Middle frontal gyrus (tissue), 1 donor: ENCODE measurements around the gene RMND1.
"Not testable (repeated sequence)": the region's sequence is repeated elsewhere in the genome, so short reads cannot be mapped to it uniquely, and the experiment has no call there.

Source experiments
- DNase-seq: peaks from one replicate; pipeline ENCODE4 v3.0.0-alpha.2; 2015; ENCODE audit warnings: low spot score; ENCODE audit errors: extremely low spot score

RMND1 gene

GRCh38 chr6:151387175-151387970 is 64.6 kb downstream of the RMND1 start:
- DNase-seq = no peak

- no peak for DNase-seq
Observed at GRCh38 chr6:151385177-151385576, 66.7 kb downstream of the RMND1 start.

GRCh38 chr6:151384151-151384550 is 67.8 kb downstream of the RMND1 start:
- DNase-seq = no peak

GRCh38 chr6:151382631-151383030 is 69.3 kb downstream of the RMND1 start:
- DNase-seq = not testable (repeated sequence)

- no peak for DNase-seq
Observed at GRCh38 chr6:151381722-151382121, 70.2 kb downstream of the RMND1 start.

- DNase-seq = no peak
Observed at GRCh38 chr6:151380848-151381205, 71.1 kb downstream of the RMND1 start.

GRCh38 chr6:151379933-151380847 is 71.7 kb downstream of the RMND1 start:
- no peak for DNase-seq

- DNase-seq = no peak
Observed at GRCh38 chr6:151377095-151377494, 74.8 kb downstream of the RMND1 start.

GRCh38 chr6:151376440-151376839 is 75.5 kb downstream of the RMND1 start:
- no peak for DNase-seq

- no peak for DNase-seq
Observed at GRCh38 chr6:151375833-151376232, 76.1 kb downstream of the RMND1 start.

- DNase-seq = no peak
Observed at GRCh38 chr6:151374036-151374683, 77.8 kb downstream of the RMND1 start.

GRCh38 chr6:151372164-151372563 is 79.8 kb downstream of the RMND1 start:
- DNase-seq = no peak

- DNase-seq = no peak
Observed at GRCh38 chr6:151370509-151371078, 81.3 kb downstream of the RMND1 start.

GRCh38 chr6:151365233-151365632 is 86.7 kb downstream of the RMND1 start:
- DNase-seq = no peak

- no peak for DNase-seq
Observed at GRCh38 chr6:151359486-151359885, 92.4 kb downstream of the RMND1 start.

GRCh38 chr6:151358475-151358874 is 93.5 kb downstream of the RMND1 start:
- DNase-seq = no peak

GRCh38 chr6:151357758-151358436 is 94.0 kb downstream of the RMND1 start:
- DNase-seq = no peak

GRCh38 chr6:151356983-151357382 is 94.9 kb downstream of the RMND1 start:
- DNase-seq = not testable (repeated sequence)
